Mononuclear cell (primary cell): ENCODE results near the gene MSANTD1. TPM values are rescaled to one million over a fixed set of nuclear protein-coding genes. Genes with fewer than 3 reads are reported as not detected.

ENCODE experiments used
- H3K27me3 ChIP-seq: 2 replicates; pipeline ENCODE4 v1.6.0; 2011; ENCODE audit warnings: low read length, control low read depth; ENCODE audit not compliant: insufficient read depth
- H3K4me1 ChIP-seq: 2 replicates; pipeline ENCODE4 v1.5.1; 2011; ENCODE audit warnings: mild to moderate bottlenecking, low read length, control low read depth; ENCODE audit not compliant: insufficient read depth
- H3K4me3 ChIP-seq: 2 replicates; pipeline ENCODE4 v1.5.1; 2011; ENCODE audit warnings: mild to moderate bottlenecking, low read length, moderate library complexity
- H3K9me3 ChIP-seq: 2 replicates; pipeline ENCODE4 v1.5.1; 2011; ENCODE audit warnings: low read depth, mild to moderate bottlenecking, control low read depth, low read length
- total RNA-seq: library from RNA; depleted of rRNA; stranded (reverse); fragments of >200 nt; gene quantifications from one replicate; pipeline ENCODE4 v1.2.3, GENCODE V29; 2012

The MSANTD1 gene
- total RNA-seq, 1 donor, result 0.63 TPM

DNA sequence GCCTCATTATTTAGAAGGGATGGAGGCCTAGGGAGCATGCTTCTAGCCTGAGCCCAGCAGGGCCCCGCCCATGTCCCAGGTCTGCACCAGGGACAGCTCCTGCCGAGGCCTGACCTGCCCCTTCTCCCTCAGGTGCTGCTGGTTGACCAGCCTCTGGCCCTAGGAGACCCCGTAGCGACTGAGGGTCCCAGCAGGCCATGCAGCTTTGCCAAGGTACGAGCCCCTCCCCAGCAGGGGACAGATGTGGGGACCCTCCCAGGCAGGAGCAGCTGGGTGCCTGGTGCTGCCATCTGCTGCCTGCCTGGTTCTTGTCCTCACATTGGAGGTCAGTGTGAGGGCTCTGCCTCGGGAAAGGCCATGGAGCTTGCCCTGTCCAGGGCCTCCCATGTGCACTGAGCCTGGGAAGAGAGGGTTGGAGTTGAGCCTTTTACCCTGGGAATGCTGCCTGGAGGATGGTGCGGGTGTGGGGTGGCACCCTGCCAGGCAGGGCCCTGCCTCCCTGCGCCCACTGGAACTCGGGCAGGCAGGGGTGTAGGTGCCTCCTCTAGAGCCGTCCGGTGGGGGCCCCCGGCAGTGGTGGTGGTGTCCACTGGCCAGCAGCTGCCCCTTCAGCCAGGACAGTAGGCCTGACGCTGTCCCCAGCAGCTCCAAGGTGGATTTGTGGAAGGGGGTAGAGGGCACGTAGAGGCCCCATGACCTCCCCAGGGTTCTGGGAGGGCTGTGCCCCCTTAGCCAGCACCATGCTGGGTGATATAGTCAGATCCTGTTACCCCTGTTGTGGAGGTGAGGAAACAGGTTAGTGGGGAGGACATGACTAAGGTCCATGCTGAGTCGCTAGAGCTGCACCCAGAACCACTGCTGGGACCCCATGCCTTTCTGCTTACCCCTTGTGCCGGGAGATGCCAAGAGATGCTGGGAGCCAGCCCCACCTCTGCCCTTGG lies 2.2 kb upstream of the MSANTD1 start:
- Histone ChIP-seq H3K4me1 (no peaks in the 10 kb centered on the region), H3K9me3 (no peaks in the 10 kb centered on the region), H3K27me3 (no peaks in the 10 kb centered on the region), H3K4me3 (no peak overlapping the region)

DNA sequence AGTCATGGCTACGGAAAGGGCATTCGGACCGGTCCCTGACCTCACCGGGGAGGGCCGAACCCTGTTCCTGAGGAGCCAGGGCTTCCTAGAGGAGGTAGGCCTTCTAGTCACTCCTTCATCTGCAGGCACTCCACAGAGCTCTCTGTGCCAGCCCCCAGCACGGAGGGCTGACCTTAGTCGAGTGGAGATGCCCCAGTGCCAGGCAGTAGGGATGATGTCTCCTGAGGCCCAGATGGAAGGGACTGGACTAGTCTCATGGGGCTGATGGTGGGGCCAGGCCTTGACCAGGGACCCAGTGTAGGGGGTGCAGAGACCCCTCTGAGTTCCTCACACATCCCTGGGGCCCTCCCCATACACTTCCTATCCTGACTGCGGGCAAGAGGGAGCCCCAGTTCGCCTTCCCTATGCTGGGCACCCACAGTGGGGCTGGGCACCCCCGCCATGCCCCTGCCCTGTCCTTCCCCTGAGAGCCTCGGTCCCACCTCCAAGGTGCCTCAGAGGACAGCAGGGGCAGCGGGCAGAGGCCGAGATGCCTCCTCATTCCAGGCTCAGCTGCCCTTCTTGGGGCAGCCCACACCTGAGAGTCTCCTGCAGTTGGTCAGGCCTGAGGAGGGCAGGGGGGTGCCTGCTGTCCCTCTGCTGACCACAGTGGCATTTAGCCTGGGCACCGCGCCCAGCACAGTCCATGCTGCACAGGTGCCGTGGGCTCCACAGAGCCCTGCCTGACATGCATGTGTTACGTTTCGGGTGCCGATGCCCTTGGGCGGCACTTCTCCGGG lies 1.4 kb upstream of the MSANTD1 start:
- H3K9me3 ChIP-seq, result no peaks in the 10 kb centered on the region
- H3K4me1 ChIP-seq, result no peaks in the 10 kb centered on the region
- H3K27me3 ChIP-seq, result no peaks in the 10 kb centered on the region
- H3K4me3 ChIP-seq, result no peak overlapping the region

DNA sequence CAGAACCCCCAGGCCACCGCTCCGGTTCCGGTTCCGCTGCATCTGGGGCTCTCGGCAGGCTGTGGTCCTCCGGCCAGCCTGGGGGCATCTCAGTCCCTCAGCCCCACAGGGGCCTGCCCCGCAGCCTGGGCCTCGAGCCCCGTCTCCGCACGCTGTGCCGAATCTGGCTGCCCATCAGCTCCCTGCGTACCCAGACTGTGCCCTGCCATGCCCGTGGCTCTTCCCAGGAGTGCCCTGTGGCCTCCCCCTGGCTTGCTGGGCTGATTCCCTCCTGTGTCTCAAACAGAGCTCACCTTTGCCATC lies 830 bp upstream of the MSANTD1 start:
- no peaks in the 10 kb centered on the region for H3K9me3 ChIP-seq
- no peaks in the 10 kb centered on the region for H3K4me1 ChIP-seq
- no peaks in the 10 kb centered on the region for H3K27me3 ChIP-seq
- no peak overlapping the region for H3K4me3 ChIP-seq

DNA sequence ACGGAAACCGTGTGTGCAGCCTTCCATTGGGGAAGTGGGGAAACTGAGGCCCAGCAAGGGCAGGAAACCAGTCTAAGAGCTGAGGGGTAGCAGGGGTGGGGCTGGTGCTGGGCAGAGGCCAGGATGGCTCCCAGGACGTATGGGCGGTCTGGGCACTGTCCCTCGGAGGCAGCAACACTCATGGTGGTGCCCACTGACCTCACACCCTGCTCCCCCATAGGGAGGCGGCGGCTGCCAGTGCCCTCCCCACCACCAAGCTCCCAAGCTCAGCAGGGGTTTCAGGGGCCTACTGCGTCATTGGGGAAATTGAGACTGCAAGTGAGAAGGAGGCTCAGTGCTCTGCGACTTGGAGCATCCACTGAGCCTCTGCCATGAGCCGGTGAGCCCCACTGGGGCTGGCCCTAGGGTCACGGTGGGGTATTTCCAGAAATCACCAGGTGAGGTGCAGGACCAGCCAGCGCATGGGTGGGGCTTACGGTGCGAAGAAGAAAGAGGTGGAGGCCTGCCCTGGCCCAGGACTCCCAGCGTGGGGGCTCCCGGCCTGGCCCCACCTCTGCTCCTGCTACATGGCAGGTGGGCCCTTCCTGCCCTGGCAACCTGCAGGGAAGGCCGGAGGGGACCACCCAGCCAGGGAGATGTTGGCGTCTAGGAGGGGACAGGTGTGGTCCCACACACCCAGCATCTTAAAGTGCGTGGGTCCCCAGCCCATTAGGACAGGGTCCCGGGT lies 915 bp downstream of the MSANTD1 start:
- Histone ChIP-seq H3K27me3 (no peaks in the 10 kb centered on the region), H3K9me3 (no peaks in the 10 kb centered on the region), H3K4me1 (no peaks in the 10 kb centered on the region), H3K4me3 (no peak overlapping the region)

DNA sequence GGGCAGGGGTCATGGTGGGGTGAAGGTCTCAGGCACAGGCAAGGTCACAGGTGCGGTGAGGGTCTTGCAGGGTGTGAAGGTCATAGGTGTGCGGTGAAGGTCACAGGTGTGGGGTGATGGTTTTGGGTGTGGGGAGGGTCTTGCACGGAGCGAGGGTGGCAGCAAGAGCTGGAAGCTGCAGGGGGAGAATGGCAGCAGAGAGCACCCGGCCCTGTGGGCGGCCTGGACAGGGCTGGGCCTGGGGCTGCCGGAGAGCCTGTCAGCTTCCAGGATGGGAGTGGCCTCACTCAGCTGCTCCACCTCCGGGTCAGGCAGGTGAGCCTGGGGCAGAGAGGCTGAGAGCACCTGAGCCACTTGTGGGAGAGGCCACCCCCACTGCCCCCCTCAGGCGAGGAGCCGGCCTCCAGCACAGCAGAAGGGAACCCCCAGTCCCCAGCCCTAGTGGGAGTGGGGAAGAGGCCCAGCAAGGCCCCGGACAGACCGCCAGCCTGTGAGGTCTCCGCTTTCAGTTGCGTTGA lies 1.5 kb downstream of the MSANTD1 start:
- Histone ChIP-seq H3K4me3 (no peak overlapping the region), H3K27me3 (no peaks in the 10 kb centered on the region), H3K9me3 (no peaks in the 10 kb centered on the region), H3K4me1 (no peaks in the 10 kb centered on the region)

DNA sequence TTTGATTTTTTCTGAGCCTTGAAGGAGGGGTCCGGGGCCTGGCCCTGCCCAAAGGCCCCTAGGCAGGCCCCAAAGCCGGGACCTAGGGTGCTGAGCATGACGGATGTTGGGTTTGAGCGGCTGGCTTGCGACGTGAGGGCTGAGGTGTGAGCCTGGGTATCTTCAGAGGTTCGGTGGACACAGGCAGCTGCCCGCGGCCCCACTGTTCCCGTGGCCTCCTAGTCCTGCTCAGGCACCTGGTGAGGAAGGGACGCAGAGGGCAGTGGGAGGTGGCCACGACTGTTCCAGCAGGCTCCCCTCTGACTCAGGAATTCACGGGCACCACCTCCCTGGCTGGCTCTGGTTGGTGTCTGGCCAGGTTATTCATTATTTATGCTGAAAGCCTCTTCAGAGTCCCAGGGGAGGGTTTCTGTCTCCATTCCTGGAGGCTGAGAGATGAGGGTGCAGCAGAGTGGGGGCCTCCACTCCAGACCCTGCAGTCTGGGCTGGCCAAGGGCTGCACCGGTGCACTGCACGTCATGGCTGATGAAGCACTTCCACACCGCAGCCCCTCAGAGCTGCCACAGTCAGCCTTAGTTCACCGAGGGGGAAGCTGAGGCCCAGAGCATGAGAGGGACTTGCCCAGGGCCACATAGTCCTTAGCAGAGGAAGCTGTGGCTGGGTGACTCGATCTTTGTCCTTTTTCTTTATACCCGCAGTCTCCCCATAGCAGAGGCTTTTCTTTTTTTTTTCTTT lies 2.2 kb downstream of the MSANTD1 start:
- H3K27me3 ChIP-seq, result no peaks in the 10 kb centered on the region
- H3K4me1 ChIP-seq, result no peaks in the 10 kb centered on the region
- H3K4me3 ChIP-seq, result no peak overlapping the region
- H3K9me3 ChIP-seq, result no peaks in the 10 kb centered on the region

DNA sequence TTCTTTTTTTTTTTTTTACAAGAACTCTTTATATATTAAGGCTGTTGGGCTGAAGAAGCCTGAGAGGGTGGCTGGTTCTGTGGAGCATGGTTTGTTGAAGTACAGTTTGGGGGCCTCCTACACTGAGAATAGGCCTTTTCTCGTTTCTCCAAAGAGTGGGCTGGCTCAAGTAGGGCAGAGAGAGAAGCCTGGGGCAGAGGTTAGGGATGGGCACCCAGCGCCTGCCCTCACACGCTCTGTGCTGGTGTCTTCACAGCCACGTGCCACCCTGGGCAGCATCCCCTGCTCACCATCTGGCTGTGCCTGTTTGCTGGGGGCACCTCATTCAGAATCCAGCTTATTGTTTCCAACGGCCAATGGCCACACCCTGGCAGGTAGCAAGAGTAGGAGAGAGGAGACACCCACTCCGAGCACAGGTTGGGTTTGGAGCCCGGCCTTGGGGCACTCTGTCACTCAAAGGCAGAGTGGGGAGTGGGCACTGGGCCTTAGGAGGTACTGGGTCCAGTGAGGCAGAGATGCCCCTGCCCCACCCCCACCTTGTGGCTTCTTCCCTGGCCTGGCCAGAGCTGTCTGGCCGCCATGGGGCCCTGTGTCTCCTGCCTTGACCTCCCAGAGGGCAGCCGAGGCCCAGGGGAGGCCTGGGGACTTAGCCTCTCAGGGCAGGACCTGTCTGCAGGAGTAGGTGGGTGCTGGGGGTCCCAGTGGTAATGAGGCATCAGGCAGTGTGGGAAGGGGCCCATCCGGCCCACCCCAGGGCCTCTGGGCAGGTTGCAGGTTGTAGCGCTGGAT lies 2.9 kb downstream of the MSANTD1 start:
- H3K4me1 ChIP-seq, result no peaks in the 10 kb centered on the region
- H3K9me3 ChIP-seq, result no peaks in the 10 kb centered on the region
- H3K4me3 ChIP-seq, result no peak overlapping the region
- H3K27me3 ChIP-seq, result no peaks in the 10 kb centered on the region

DNA sequence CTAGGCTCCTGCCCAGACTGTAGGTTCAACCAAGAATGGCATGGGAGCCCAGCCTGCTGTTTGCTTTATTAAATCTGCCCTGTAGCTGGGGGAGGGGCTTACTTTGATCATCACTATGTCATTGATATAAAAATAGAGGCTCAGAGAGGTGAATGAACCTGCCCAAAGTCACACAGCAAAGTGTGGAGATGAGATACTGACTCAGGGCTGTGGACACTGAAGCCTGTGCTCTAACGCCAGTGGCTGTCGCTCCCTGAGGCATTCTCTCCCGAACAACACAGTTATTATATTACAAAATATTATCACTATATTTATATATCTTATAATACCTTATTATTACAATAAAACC lies 3.5 kb downstream of the MSANTD1 start:
- no peaks in the 10 kb centered on the region for H3K9me3 ChIP-seq
- H3K4me3 ChIP-seq, result no peak overlapping the region
- H3K4me1 ChIP-seq, result no peaks in the 10 kb centered on the region
- H3K27me3 ChIP-seq, result no peaks in the 10 kb centered on the region

DNA sequence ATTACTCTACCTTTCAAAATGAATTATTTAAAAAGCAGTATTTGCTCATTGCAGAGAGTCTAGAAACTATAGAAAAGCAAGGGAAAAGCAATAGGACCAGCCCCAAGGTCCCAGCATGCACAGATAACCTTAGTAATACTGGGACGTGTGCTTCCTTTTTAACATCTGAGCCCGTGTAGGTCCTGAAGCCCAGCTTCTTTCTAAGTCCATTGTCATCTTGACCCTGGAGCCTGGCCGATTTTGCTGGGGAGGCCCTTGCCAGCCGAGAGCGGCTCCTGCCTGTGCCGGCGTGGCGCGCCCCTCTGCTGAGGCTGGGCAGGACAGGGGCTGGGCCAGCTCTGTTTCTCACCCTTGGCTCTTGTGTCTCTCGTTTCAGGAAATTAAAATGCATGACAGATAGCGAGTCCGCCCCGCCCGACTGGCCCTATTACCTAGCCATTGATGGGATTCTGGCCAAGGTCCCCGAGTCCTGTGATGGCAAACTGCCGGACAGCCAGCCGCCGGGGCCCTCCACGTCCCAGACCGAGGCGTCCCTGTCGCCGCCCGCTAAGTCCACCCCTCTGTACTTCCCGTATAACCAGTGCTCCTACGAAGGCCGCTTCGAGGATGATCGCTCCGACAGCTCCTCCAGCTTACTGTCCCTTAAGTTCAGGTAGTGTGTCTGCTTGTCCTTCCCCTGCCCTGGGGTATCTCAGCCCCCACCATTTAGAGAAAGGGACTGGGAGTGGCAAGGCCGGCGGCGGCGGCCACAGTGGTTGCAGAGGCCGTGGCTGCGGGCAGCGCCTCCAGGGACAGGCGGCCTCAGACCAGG lies 4.1 kb downstream of the MSANTD1 start:
- H3K27me3 ChIP-seq, result no peaks in the 10 kb centered on the region
- no peaks in the 10 kb centered on the region for H3K9me3 ChIP-seq
- H3K4me3 ChIP-seq, result no peak overlapping the region
- H3K4me1 ChIP-seq, result no peaks in the 10 kb centered on the region

DNA sequence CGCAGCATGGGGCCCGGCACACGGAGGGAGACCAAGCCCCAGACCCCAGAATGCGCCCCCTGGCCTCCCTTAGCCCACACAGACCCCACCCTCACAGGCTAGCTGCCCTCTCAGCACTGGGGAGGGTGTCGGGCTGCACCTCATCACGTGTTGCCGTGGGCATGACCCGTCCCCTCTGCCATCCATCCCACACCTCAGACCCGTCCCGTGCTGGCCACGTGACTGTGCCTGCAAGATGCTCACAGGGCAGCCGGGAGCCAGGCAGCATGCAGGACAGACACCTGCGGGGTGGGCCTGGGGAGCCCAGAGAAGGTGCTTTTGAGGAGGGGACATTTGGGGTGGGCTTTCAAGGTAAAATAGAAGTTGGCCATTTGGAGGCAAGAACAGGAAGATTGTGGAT lies 4.8 kb downstream of the MSANTD1 start:
- Histone ChIP-seq H3K9me3 (no peaks in the 10 kb centered on the region), H3K4me3 (no peak overlapping the region)

DNA sequence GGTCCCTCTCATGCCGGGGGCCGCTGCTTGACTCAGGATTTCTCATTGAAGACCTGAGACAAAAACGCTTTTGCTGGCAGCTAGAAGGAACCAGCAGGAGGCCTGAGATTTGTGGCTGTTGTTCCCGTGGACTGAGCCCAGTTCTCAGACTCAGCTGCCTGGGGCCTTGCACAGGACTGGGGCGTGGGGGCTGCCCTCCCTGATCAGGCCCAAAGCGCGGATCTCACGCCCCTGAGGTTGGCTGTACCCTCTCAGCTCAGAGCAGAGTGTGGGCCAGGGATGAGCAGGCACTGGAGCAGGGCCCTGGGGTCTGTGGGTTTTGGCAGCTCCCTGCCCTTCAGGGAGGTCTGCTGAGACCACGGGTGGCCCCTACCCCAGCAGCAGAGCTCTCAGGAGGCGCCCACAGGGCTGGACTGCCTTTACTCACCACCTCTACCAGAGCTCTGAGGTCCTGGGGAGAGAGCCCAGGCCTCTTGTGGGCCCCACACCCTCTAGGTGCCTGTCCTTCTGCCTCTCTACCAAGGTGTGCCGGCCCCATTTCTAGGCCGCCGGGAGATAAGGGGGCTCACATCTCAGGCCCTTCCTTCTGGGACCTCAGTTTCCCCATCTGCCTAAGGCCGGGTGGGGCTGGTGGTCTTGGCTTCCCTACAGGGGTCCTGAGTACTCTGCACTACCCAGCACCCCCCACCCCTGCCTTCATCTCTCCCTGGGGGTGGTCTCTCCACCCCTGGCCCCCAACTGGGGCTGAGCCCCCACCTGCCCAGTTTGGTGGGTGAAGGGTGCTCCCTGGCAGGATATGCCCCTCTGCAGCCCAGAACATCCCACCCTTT lies 5.6 kb downstream of the MSANTD1 start:
- H3K4me1 ChIP-seq, result no peaks in the 10 kb centered on the region
- no peaks in the 10 kb centered on the region for H3K27me3 ChIP-seq
- H3K4me3 ChIP-seq, result no peak overlapping the region
- H3K9me3 ChIP-seq, result no peaks in the 10 kb centered on the region

More for the DNA sequence above, 4.8 kb downstream of the MSANTD1 start:
- Histone ChIP-seq H3K27me3 (no peaks in the 10 kb centered on the region), H3K4me1 (no peaks in the 10 kb centered on the region)

DNA sequence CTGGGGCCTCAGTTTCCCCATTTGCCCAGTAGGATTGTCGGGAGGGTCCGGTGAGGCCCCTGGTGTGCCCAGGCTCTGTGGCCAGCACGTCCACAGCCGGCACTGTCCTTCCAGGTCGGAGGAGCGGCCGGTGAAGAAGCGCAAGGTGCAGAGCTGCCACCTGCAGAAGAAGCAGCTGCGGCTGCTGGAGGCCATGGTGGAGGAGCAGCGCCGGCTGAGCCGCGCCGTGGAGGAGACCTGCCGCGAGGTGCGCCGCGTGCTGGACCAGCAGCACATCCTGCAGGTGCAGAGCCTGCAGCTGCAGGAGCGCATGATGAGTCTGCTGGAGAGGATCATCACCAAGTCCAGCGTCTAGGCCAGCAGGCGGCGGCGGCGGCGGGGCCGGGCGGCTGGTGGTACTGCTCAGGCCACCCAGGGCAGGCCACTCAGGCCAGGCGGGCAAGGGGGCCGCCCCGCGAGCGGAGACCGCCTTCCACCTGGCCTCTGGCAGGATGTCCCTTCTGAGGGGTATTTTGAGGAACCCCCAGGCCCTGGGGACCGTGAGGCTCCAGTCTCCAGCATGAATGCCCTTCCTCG lies 6.7 kb downstream of the MSANTD1 start:
- Histone ChIP-seq H3K4me3 (no peak overlapping the region), H3K9me3 (no peaks in the 10 kb centered on the region), H3K27me3 (no peaks in the 10 kb centered on the region), H3K4me1 (no peaks in the 10 kb centered on the region)
